IMR-90 (cell line): ENCODE measurements around the gene HTRA2. TPM values are rescaled to one million over a fixed set of nuclear protein-coding genes. Genes with fewer than 3 reads are reported as not detected.

Source experiments
- ATAC-seq: fragments of 200-7000 bp; cut with Tn5 transposase; 2 replicates; pipeline ENCODE4 v1.9.1; 2020; ENCODE audit warnings: low read depth, mild to moderate bottlenecking, moderate library complexity
- BruUV-seq: library from RNA; stranded (reverse); fragments of 400-500 nt; replicated peaks from 2 replicates; lab custom pipeline; 2021; lab: Mats Ljungman, UMichigan
- CTCF ChIA-PET: fragments of 300-600 bp; formaldehyde crosslinking; extraction: SDS; loops from one replicate; lab custom pipeline; 2021; ENCODE audit warnings: antibody characterized with exemption; lab: Yijun Ruan, JAX
- POLR2A ChIA-PET: fragments of 300-600 bp; sonication (Branson Sonifier 250); formaldehyde crosslinking; loops from one replicate; lab custom pipeline; 2022; ENCODE audit warnings: antibody characterized with exemption; ENCODE audit not compliant: unreplicated experiment; lab: Charles Lee
- DNase-seq: peaks from one replicate; pipeline ENCODE4 v3.0.0; 2013
- H2AFZ ChIP-seq: replicated peaks from 2 replicates; pipeline ENCODE3; 2013; ENCODE audit warnings: low read length, mild to moderate bottlenecking; ENCODE audit not compliant: poor library complexity
- H2AK5ac ChIP-seq: 2 replicates; pipeline ENCODE4 v1.6.1; 2013; ENCODE audit warnings: low read depth, low read length, inconsistent platforms
- H2AK9ac ChIP-seq: replicated peaks from 2 replicates; pipeline ENCODE3; 2013; ENCODE audit warnings: mild to moderate bottlenecking, low read depth, low read length, moderate library complexity; ENCODE audit not compliant: poor library complexity
- H2BK120ac ChIP-seq: 2 replicates; pipeline ENCODE4 v1.6.1; 2013; ENCODE audit warnings: low read depth, low read length, inconsistent platforms
- H2BK15ac ChIP-seq: 3 replicates; pipeline ENCODE4 v1.6.1; 2013; ENCODE audit warnings: low read depth, low read length, inconsistent platforms
- H2BK20ac ChIP-seq: 2 replicates; pipeline ENCODE4 v1.6.1; 2013; ENCODE audit warnings: low read depth, mild to moderate bottlenecking, inconsistent platforms, low read length, moderate library complexity
- H2BK5ac ChIP-seq: 2 replicates; pipeline ENCODE4 v1.6.1; 2013; ENCODE audit warnings: mild to moderate bottlenecking, low read depth, low read length, inconsistent platforms; ENCODE audit not compliant: poor library complexity, severe bottlenecking
- H3K14ac ChIP-seq: replicated peaks from 2 replicates; pipeline ENCODE4 v1.6.1; 2013; ENCODE audit warnings: low read depth, low read length, inconsistent platforms
- H3K18ac ChIP-seq: 2 replicates; pipeline ENCODE4 v1.6.1; 2013; ENCODE audit warnings: low read depth, low read length, control low read depth
- H3K23ac ChIP-seq: 2 replicates; pipeline ENCODE4 v1.6.1; 2013; ENCODE audit warnings: low read depth, low read length, inconsistent platforms
- H3K27ac ChIP-seq: 2 replicates; pipeline ENCODE4 v1.5.1; 2013; ENCODE audit warnings: mild to moderate bottlenecking, control low read depth, low read length; ENCODE audit not compliant: insufficient read depth
- H3K27me3 ChIP-seq: 2 replicates; pipeline ENCODE4 v1.6.1; 2013; ENCODE audit warnings: low read length; ENCODE audit not compliant: control insufficient read depth, insufficient read depth
- H3K36me3 ChIP-seq: 2 replicates; pipeline ENCODE4 v1.6.1; 2013; ENCODE audit warnings: low read length, mixed read lengths; ENCODE audit not compliant: control insufficient read depth, insufficient read depth
- H3K4ac ChIP-seq: 2 replicates; pipeline ENCODE4 v1.6.1; 2013; ENCODE audit warnings: low read depth, low read length, inconsistent platforms
- H3K4me1 ChIP-seq: 2 replicates; pipeline ENCODE4 v1.6.1; 2013; ENCODE audit warnings: low read length, mixed read lengths; ENCODE audit not compliant: control insufficient read depth, insufficient read depth
- H3K4me2 ChIP-seq: 2 replicates; pipeline ENCODE4 v1.6.1; 2013; ENCODE audit warnings: low read depth, mild to moderate bottlenecking, control low read depth, low read length, moderate library complexity
- H3K4me3 ChIP-seq: 2 replicates; pipeline ENCODE4 v1.5.1; 2013; ENCODE audit warnings: low read depth, mild to moderate bottlenecking, control low read depth, low read length, moderate library complexity; ENCODE audit not compliant: insufficient read depth
- H3K56ac ChIP-seq: 2 replicates; pipeline ENCODE4 v1.6.1; 2013; ENCODE audit warnings: low read length, inconsistent platforms; ENCODE audit not compliant: insufficient read depth; ENCODE audit errors: extremely low read depth
- H3K79me1 ChIP-seq, 2 experiments: 2 replicates each; pipeline ENCODE4 v1.6.1; 2013; ENCODE audit warnings: low read length in 2 of 2, inconsistent platforms in 1 of 2, low read depth in 1 of 2
- H3K9ac ChIP-seq: 2 replicates; pipeline ENCODE4 v1.6.1; 2013; ENCODE audit warnings: low read depth, low read length, control low read depth
- H3K9me1 ChIP-seq: 2 replicates; pipeline ENCODE4 v1.6.1; 2013; ENCODE audit warnings: low read length, inconsistent platforms; ENCODE audit not compliant: insufficient read depth
- H3K9me3 ChIP-seq: 2 replicates; pipeline ENCODE4 v1.6.1; 2013; ENCODE audit warnings: low read length; ENCODE audit not compliant: control insufficient read depth, insufficient read depth
- H4K20me1 ChIP-seq: 2 replicates; pipeline ENCODE4 v1.6.1; 2013; ENCODE audit warnings: low read length, inconsistent platforms; ENCODE audit not compliant: insufficient read depth
- H4K5ac ChIP-seq: 2 replicates; pipeline ENCODE4 v1.6.1; 2013; ENCODE audit warnings: mild to moderate bottlenecking, low read depth, low read length, control low read depth
- H4K8ac ChIP-seq, 2 experiments: 2 replicates each; pipeline ENCODE4 v1.6.1; 2013; ENCODE audit warnings: low read depth in 2 of 2, low read length in 2 of 2, control low read depth in 1 of 2, inconsistent platforms in 1 of 2
- H4K91ac ChIP-seq: 2 replicates; pipeline ENCODE4 v1.6.1; 2013; ENCODE audit warnings: low read depth, low read length, inconsistent platforms; ENCODE audit not compliant: insufficient read depth
- BHLHE40 ChIP-seq: fragments of 150-350 bp; IDR thresholded peaks from 2 replicates; pipeline ENCODE4 v1.6.1; 2016; ENCODE audit warnings: mild to moderate bottlenecking, low read depth, low read length
- CHD1 ChIP-seq: IDR thresholded peaks from 2 replicates; pipeline ENCODE4 v1.6.1; 2012; ENCODE audit warnings: low read depth, low read length, improper control_type of control experiment
- CTCF ChIP-seq: conservative IDR thresholded peaks from 2 replicates; pipeline ENCODE4 v1.5.1; 2012; ENCODE audit warnings: mild to moderate bottlenecking, low read depth, low read length, improper control_type of control experiment
- ELK1 ChIP-seq: fragments of 150-350 bp; IDR thresholded peaks from 2 replicates; pipeline ENCODE4 v1.6.1; 2016; ENCODE audit warnings: low read depth, mild to moderate bottlenecking, low read length, moderate library complexity, borderline replicate concordance
- MAFK ChIP-seq: IDR thresholded peaks from 2 replicates; pipeline ENCODE4 v1.6.1; 2012; ENCODE audit warnings: low read depth, low read length, improper control_type of control experiment
- MAZ ChIP-seq: IDR thresholded peaks from 2 replicates; pipeline ENCODE4 v1.6.1; 2012; ENCODE audit warnings: low read depth, mild to moderate bottlenecking, low read length, improper control_type of control experiment, moderate library complexity, borderline replicate concordance
- MXI1 ChIP-seq: IDR thresholded peaks from 2 replicates; pipeline ENCODE4 v1.6.1; 2012; ENCODE audit warnings: low read depth, mild to moderate bottlenecking, low read length, moderate library complexity, borderline replicate concordance
- NFE2L2 ChIP-seq: fragments of 150-350 bp; IDR thresholded peaks from 2 replicates; pipeline ENCODE4 v1.6.1; 2016; ENCODE audit warnings: low read depth, mild to moderate bottlenecking, low read length
- RAD21 ChIP-seq: IDR thresholded peaks from 2 replicates; pipeline ENCODE4 v1.6.1; 2012; ENCODE audit warnings: low read length, improper control_type of control experiment
- SMC3 ChIP-seq: fragments of 150-350 bp; IDR thresholded peaks from 2 replicates; pipeline ENCODE4 v1.6.1; 2016; ENCODE audit warnings: low read depth, mild to moderate bottlenecking, antibody characterized with exemption, low read length, moderate library complexity
- USF2 ChIP-seq: fragments of 150-350 bp; IDR thresholded peaks from 2 replicates; pipeline ENCODE4 v1.6.1; 2017; ENCODE audit warnings: mild to moderate bottlenecking, antibody characterized with exemption, low read length, low read depth
- WGBS, 2 experiments: methylation state at CpG; one replicate each; pipeline versions ENCODE4 v1.1.5 to v1.1.7; 2013; ENCODE audit warnings: missing lambda C conversion rate in 2 of 2; ENCODE audit not compliant: insufficient read length in 1 of 2; ENCODE audit errors: extremely low coverage in 2 of 2; 5-methylcytosine and 5-hydroxymethylcytosine counted together
- dilution Hi-C: fragments of 300-500 bp; cut with HindIII; formaldehyde crosslinking; loops from one replicate; pipeline ENCODE4 v1.14.3; 2018; ENCODE audit warnings: low sequenced_read_pairs; ENCODE audit not compliant: unreplicated experiment
- in situ Hi-C: fragments of 300-500 bp; cut with MboI; formaldehyde crosslinking; loops from 3 replicates; pipeline ENCODE4 v1.14.3; 2019; ENCODE audit warnings: low sequenced_read_pairs, inconsistent platforms, mixed read lengths
- intact Hi-C: fragments of 100-400 bp; cut with micrococcal nuclease; formaldehyde crosslinking; loops from 2 replicates; pipeline ENCODE4 v1.10.0; 2022
- polyA plus RNA-seq, 3 experiments: library from polyadenylated mRNA; depleted of rRNA; stranded (reverse); fragments of >200 nt; gene quantifications; 2 replicates each; pipeline ENCODE4 v1.2.3, GENCODE V29; 2012; ENCODE audit warnings: low replicate concordance in 1 of 3
- total RNA-seq: library from RNA; depleted of rRNA; stranded (reverse); fragments of >200 nt; gene quantifications from 2 replicates; pipeline ENCODE4 v1.2.3, GENCODE V29; 2012

HTRA2 gene
- total and polyA plus RNA-seq, 2 of the 4 experiments (the other 2 are of a cell fraction), result 23.6 to 28.1 TPM

DNA sequence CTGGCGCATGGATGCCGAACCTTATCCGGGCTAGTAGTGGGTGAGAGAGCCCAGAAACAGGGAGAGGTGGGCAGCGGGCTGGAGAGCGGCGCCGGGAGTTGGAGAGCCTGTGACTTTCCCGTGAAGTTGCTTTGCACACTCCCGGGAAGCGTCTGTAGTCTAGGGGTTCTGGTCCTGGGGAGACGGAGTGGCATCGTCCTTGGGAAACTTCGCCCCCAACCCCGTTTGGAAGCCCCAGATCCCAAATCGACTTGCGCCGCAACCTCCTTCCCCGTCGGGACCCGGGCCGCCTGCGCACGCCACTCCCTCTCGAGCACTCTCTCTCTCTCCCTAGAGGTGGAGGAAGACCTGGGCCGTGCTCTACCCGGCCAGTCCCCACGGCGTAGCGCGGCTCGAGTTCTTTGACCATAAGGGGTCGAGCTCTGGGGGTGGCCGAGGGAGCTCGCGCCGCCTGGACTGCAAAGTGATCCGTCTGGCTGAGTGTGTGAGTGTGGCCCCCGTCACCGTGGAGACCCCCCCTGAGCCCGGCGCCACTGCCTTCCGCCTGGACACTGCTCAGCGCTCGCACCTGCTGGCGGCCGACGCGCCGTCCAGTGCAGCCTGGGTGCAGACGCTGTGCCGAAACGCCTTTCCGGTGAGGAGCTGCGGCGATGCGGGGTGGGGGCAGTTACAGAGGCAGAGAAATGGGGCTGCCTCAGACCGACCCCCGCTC, 25.2 kb downstream of the HTRA2 start:
- H2AK5ac ChIP-seq, result peak overlapping the region; percentile 37
- no peaks in the 10 kb centered on the region; the same call in 1 of the 2 replicates for H4K20me1 ChIP-seq
- H2AK9ac ChIP-seq, result peak overlapping the region; percentile 92
- peak overlapping the region; percentile 78 for H3K27ac ChIP-seq
- in situ Hi-C loops, result no loop called here
- peak overlapping the region; percentile 39; the same call in 1 of the 2 replicates for H2BK20ac ChIP-seq
- peak overlapping the region; percentile 61 for H2BK5ac ChIP-seq
- peaks cover 14% of the 10 kb centered on the region; the same call in 1 of the 2 replicates for H3K9me1 ChIP-seq
- H3K4me3 ChIP-seq, result peak overlapping the region; percentile 78
- peak overlapping the region; percentile 85 for H2BK120ac ChIP-seq
- TF ChIP-seq NFE2L2, result no peak
- no peak for TF ChIP-seq CTCF
- no peak for TF ChIP-seq MAZ
- no peak for TF ChIP-seq RAD21
- TF ChIP-seq ELK1, result no peak
- TF ChIP-seq MXI1, result no peak; the same call in 1 of the 2 replicates
- no peak for TF ChIP-seq USF2
- no peak for TF ChIP-seq MAFK
- no peak for TF ChIP-seq SMC3
- no peak for TF ChIP-seq BHLHE40
- TF ChIP-seq CHD1, result no peak
- dilution Hi-C loops, result no loop called here
- peak overlapping the region; percentile 66 for H3K56ac ChIP-seq
- peak; percentile 27 for DNase-seq
- peak overlapping the region; percentile 88 for H3K4me2 ChIP-seq
- H3K18ac ChIP-seq, result peak overlapping the region; percentile 30
- 10% methylated on average over 13 of the region's 58 CpGs; no CpG with 5 or more reads in 1 of the 2 experiments for WGBS, 2 experiments
- no TSS peak for BruUV-seq
- H3K27me3 ChIP-seq, result no peaks in the 10 kb centered on the region
- H3K9me3 ChIP-seq, result no peaks in the 10 kb centered on the region
- POLR2A ChIA-PET, result no interaction called here
- intact Hi-C loops, result loop anchor here (1.0 to 2.0 kb wide), 2 partner anchors 32 to 48 kb away; partner anchors contain the start of gene PCGF1
- peak overlapping the region; percentile 93 for H3K23ac ChIP-seq
- peak overlapping the region; percentile 70; the same call in 2 of the 3 replicates for H2BK15ac ChIP-seq
- peak overlapping the region; percentile 90 for H3K9ac ChIP-seq
- H3K4me1 ChIP-seq, result peaks cover 16% of the 10 kb centered on the region
- H4K91ac ChIP-seq, result peak overlapping the region; percentile 81
- H3K14ac ChIP-seq, result peak overlapping the region; percentile 93
- H3K79me1 ChIP-seq, result peaks cover 14 to 60% of the 10 kb centered on the region in 2 experiments
- peak overlapping the region; percentile 95 for H2AFZ ChIP-seq
- H3K36me3 ChIP-seq, result peaks cover 21% of the 10 kb centered on the region
- peak overlapping the region; percentile 95 for H3K4ac ChIP-seq
- H4K5ac ChIP-seq, result peak overlapping the region; percentile 66
- CTCF ChIA-PET, result no interaction called here
- peak; percentile 40 for ATAC-seq
- peak overlapping the region; percentile 40 to 79 for H4K8ac ChIP-seq
